Measurements from ENCODE around the gene ARHGEF7.
"Not testable (repeated sequence)": the region's sequence is repeated elsewhere in the genome, so short reads cannot be mapped to it uniquely, and the experiment has no call there.

The ARHGEF7 gene

DNA sequence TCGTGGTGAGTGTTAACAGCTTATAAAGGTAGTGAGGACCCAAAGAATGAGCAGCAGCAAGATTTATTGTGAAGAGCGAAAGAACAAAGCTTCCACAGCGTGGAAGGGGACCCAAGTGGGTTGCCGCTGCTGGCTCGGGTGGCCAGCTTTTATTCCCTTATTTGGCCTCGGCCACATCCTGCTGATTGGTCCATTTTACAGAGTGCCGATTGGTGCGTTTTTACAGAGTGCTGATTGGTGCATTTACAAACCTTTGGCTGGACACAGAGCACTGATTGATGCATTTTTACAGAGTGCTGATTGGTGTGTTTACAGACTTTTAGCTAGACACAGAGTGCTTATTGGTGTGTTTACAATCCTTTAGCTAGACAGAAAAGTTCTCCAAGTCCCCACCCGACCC, 74.4 kb downstream of the ARHGEF7 start:
- DNase-seq, result not testable (repeated sequence)

DNA sequence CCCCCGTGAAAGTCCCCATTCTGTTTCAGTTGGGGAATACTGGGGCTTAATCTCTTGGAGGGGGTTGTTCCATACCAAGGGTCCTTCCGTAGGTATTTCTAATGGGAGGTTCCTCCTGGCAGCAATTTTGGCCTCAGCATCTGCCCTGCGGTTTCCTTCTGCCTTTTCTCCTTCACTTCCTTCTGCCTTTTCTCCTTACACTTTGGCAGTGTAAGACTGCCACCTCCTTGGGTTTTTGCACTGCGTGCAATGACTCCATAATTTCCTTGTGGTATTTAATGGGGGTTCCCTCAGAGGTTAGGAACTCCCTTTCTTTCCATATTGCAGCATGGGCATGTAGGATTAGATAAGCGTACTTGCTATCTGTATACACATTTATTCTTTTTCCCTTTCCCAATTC, 78.1 kb downstream of the ARHGEF7 start:
- DNase-seq, result not testable (repeated sequence)

DNA sequence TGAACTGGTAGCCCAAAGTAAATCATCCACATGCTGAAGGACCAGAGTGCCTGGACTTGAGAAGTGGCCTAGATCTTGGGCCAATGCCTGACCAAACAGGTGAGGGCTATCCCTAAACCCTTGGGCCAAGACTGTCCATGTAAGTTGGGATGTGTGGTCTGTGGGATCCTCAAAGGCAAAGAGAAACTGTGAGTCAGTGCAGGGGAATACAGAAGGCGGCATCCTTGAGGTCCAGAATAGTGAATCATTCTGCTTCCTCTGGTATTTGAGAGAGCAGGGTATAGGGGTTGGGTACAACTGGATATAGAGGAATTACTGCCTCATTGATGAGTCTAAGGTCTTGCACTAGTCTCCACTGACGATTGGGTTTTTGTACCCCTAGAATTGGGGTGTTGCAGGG, 79.5 kb downstream of the ARHGEF7 start:
- not testable (repeated sequence) for DNase-seq

DNA sequence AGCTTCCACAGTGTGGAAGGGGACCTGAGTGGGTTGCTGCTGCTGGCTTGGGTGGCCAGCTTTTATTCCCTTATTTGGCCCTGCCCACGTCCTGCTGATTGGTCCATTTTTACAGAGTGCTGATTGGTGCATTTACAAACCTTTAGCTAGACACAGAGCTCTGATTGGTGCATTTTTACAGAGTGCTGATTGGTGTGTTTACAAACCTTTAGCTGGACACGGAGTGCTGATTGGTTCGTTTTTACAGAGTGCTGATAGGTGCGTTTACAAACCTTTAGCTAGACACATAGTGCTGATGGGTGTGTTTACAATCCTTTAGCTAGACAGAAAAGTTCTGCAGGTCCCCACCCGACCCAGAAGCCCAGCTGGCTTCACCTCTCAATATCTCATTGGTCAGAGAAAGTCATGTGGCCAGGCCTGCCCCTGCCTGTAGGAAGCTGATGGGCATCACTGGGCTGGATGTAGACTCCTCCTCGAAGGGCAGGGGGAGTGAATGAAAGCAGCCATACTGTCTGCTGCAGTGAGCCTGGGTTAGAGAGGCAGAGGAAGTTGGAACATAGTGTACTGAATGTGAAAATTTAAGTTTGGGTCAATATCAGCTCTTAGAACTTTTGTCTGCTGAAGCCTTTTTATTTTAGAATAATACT, 83.7 kb downstream of the ARHGEF7 start:
- DNase-seq, result not testable (repeated sequence)

DNA sequence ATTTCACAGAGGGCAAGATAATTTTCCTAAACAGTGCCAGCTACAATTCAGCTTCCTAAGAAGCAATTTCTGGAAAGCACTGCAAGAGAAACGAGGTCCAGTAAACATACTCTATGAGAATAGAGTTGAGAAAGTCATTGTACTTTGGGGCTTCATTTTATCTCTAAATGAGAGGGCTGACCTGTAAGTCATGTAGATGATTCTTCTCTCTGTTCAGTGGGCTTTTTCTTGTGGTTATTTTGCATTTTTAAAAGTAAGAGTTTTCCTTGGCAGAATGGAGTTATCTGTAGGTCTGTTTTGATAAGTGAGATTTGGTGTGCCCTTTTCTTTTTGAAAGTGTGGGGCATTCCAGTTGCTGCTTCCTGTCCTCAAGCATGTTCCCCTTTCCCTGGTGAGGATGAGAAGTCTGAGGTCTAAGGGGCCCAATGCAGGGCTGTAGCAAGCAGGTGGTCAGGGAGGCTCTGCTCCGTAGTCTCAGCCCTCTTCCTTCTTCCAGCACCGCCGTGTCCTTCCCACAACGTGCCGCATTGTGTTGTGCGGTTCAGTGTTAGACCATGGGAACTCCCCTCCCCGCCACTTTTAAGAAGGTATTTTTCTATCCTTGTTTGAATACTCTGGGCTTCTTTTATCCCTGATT, 86.3 kb downstream of the ARHGEF7 start:
- DNase-seq, result no peak

DNA sequence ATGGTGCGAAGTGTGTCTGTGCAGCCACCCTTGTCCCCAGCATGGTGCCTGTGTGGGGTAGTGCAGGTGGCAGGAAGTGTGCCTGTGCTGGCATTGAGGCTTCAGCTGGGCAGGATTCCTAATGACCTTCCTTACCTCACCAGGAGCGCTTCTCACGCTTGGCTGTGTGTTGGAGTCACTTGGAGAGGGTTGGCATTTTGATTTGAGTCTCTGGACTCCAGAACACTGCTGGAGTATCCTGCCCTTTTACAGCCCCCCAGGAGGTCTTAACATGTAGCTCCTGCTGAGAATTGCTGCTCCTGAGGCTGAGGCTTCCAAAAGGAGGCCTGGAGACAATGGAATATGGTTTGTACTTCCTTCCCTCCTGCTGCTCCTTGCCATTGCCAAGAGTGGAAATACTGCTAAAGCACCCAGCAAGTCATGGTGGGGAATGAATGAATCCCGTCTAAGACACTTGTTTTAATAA, 87.1 kb downstream of the ARHGEF7 start:
- DNase-seq, result no peak

DNA sequence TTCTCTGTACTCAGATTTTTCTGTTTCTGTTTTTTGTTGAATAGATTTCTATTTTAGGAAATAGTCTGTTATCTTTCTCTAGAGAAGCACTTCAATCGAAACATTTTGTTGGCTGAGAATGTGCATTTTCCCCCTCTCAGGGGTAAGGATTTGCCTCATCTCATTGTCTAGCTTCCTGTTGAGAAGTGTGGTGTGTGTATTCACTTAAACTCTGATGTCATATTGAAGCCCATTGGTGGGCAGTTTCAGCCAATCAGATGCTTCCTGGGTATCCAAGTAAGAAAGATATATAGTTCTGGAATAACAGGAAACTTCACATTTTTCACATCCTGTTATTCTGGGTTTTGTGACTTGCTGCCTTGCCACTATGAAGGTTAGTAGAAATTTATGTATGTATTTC, 87.6 kb downstream of the ARHGEF7 start:
- peak in 5 of 51 donors; percentile 22 to 33 (median 27) for DNase-seq

DNA sequence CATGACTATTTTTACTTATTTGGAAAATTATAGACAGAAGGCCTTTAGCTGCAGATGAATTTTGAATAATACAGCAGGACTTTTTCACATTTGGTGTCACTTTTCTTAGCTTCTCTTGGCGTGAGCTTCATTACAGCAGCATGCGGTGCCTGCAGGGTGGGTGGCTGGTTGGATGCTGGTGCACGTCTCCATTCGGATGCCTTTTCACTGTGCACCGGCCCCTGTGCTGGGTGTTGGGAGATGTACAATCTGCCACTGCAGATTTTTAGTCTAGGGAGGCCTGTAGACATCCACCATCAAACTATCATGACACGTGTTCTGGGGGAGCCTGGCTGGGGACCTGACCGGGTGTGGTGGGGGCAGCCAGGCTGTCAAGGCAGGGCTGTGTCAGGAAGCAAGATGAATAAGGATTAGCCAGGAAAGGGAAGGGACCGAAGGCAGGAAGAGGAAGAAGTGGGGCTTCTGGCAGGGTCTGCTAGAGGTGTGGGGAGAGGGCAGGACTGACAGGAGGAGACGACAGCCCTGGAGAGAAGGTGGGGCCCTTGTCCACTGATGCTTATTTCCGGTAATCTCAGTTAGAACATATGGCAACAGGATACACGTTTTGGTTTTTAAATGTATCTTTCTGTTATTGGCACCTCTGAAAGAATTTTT, 88.8 kb downstream of the ARHGEF7 start:
- DNase-seq, result no peak

DNA sequence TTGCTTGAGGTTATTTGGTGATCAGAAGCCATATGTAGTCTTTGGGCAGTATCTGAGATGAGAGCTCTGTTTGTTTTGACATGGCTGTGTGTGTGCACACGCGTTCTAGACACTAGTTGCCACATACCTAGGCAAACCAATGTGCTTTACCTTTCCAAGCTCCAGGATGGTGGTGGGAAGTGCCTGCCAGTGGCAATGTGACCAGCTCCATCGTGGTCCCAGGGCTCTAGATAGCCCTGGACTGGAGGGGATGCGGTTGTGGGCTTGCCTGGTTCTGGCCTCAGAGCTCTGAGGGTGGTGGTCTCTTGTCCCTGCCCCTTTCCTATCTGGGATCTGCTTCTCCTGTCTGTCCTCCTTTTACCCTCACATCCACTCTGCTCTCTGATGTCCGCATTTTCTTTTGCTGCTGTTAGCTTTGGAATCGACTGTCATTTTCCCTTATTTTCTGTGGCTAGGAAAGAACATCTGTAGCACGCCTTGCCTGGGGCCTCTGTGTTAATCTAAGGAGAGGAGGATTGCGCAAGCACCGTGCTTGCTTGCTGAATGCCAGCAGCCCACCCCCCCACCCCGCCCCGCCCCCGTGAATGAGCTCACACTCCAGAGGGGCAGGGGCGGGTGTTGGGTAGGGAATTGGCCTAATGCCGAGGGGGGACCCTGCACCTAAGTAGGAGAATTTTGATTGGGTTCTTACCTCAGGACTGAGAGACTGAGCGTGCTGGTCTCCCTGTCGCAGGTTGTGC, 89.5 kb downstream of the ARHGEF7 start:
- DNase-seq, result peak in 2 of 51 donors; percentile 40 to 59

DNA sequence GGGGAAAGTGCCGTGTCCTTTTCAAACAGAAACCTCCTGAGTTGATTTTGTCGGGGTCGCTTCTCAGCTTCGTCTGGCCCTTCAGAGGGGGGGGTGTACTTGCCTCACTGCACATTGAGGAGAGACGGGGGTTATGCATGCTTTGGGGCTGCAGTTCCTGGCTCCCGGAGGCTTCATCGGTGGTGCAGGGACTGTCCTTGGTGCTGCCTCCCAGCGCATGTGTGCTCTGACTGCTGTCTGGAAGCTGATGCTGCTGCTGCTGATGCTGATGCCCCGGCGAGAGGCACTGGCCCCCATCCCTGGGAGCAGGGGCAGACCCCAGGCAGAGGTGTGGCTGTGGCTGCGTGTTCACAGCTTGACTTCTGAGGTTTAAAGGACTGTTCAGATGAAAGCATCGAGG, 91.0 kb downstream of the ARHGEF7 start:
- peak in 2 of 51 donors; percentile 16 to 33 for DNase-seq

DNA sequence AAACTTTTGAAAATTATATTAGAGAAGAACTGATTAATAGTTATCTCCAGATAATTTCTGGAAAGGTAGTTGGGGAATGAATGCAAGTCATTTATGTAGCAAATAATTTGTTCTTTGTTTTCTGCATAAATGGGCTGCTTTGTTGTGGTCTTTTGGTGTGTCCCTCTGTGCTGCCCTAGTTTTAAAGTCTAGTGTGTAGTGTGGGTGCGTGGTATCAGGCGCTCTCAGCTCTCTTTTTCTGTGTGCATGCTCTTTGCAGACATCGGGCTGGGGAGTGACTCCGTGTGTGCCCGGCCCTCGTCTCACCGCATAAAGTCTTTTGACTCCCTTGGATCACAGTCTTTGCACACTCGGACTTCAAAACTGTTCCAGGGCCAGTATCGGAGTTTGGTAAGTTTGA, 94.5 kb downstream of the ARHGEF7 start:
- DNase-seq, result peak in 11 of 51 donors; percentile 31 to 67 (median 55)

DNA sequence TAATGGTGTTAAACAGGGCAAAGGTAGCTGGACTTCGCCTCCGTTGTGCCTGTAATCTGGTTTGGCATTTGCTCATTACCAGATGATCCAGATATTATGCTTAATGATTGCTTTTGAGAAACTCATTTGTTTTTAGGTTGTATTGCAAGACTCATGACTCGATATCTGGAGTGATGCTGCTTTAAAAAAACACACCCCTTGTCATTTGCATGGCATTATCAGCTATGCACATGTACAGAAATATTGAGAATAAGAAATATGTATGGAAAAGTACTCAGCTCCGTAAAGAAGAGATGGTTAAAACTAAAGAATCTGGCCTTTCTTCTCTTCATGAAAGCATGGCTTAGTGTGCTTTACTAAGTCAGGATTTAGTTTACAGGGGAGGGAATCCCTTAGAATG, 95.0 kb downstream of the ARHGEF7 start:
- no peak for DNase-seq

DNA sequence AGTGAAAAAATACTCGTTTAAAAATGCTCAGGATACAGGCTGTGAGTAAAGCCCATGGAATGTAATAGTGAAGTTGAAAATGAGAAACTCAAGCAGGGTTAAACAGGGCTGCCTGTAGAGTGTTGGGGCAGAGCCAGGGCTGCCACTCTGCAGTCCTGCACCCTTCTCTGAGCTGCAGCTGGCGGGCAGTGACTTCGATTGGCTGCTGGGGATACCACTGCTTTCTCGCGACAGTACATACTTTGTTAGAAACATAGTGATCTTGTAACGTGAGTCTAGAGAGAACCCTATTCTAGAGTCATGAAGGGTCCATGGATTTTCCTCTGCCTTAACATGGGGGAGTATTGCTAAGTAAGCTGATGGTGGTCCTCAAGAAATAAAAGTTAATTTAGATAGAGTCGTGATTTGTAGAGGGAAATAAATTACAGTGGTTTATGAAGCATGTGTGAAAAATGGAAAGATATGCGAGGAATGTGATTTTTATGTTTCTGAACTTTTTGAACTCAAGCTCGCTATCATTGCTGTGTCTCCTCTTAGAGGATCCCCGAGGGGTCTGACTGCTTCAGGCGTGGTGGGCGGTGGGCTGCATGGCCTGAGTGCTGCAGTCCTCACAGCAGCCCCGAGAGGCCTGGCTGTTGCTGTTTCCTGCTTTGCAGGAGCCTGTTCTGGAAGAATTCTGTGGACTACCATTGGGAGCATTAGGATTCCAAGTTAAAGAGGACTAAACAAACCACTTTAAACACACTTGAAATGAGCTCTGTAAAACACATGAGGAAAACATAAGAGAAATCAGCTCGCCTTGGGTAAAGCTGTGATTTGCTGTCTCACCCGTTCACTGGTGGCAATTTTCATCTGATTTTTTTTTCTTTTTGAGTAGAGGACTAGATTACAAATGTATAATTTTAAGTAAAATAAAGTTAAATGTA, 95.7 kb downstream of the ARHGEF7 start:
- DNase-seq, result peak in 26 of 51 donors; percentile 20 to 78 (median 62)

DNA sequence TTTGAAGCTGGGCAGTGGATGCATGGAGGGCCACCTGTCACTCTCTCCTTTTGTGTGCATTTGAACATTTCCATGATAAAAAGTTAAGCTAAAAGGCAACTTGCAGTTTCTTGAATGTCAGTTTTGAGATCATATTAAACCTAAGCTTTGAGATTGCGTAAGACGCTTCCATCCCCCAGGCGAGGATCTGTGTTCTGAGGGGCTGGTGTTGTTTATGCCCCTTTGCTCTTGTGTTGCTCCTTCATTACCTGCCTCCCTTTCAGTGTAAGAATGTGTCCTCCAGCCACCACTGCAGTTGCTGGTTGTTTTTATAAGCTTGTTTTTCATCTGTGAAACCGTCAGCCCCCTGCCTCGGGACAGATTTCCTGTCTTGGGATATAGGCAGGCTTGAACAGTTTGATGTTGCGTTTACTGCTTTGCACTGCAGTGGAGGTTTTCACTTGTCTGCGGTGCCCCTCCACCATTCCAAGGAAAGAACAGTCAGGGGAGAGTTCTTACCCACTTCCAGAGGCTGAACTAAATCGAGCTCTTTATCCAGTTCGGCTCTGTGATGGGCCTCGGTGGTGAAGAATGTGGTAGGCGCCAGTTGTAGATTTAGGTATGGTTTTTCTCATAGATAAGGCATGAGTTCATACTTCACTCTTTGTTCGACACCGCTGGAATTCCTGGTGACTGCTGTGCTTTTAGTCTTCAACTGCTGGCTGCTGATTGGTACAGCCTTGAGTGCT, 96.8 kb downstream of the ARHGEF7 start:
- DNase-seq, result no peak

DNA sequence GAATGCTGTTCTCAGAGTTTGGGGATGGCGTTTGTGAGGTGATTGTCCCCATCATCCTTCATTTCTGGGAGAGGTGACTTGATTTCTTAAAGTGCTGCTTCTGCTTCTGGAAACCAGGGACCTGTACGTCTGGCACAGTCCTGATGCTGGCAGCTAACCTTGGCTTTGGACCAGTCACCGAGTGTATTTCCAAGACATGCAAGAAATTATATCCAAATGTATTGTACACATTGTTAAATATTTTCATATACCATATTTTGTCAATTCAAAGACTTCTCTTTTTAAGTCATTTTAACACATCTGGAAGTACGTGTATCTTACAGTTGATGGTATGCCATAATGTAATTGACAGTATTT, 97.4 kb downstream of the ARHGEF7 start:
- no peak for DNase-seq

DNA sequence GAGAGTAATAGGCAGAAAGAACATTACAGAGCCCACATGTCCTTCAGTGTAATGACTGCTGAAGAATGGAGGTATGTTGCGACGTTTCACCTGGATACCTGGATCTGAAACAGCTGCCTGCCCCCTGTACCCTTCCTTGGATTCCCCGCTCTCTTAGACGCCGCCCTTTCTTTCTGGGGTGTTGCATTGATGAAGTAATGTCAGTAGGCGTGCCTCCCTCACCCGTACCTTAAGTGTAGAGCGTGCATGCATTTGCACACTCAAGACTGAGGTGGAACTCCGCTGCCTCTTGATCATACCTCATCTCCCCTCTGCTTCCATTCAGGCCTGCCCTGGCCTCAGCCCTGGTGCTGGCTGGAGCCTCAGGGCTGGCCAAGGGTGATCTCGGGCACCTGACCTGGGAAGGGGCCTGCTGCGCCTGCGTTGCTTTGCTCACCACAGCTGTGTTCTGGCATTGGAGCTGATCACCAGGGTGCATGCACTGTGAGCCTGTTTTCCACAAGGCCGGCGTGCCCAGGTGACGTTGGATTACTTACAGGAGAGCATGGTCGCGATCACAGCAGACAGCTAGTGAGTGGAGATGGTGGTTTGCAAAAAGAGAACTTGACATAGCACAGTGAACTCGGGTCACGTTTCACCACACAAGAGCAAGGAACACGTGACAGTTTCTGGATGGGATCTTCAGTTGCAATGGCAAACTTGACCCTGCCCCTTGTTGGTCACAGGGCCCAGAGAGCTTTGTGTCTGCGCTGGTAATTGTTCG, 99.0 kb downstream of the ARHGEF7 start:
- no peak for DNase-seq

DNA sequence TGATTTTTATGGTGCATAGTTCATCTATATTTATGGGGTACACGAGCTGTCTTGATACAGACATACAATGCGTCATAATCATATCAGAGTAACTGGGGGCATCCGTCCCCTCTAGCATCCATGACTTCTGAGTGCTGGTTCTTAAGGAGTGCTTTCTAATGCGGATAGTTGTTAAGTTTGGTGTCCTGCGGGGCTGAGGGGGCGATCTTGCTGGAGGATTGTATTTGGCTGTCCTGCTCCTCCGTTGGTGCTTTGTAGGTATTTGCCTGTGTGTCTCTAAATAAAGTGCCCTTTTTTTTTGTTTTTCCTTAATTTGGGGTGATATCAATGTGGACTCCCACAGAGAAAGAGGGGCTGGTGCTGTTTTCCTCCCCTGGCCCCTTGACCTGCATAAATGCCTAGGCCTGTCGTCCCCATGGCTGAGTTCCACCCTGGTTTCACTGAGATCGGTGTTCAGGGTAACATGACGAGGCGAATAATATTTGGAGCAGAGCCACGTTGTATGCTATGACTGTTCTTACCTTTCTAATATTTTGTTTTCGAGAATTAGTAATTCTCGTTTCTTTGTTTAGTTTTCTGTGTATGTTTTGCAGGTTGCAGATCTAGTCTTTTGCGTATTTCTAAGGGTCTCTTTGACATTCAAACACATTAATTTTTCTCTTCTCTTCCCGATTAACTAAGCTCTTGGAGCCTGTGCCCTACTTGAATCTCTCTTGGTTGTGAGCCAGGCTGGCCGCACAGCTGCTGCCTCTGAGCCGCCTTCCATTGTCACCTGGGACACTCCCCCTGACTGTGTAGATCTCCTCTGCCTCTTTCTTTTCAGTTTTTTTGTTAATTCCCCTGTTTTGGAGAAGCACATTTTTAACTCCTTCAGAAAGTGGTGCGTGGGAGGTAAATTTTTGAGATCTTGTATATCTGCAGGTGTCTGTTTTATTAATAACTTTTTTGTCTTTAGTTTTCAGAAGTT, 100.3 kb downstream of the ARHGEF7 start:
- peak in 1 of 51 donors; percentile 48 for DNase-seq

Measured in hypothalamus (tissue), 51 donors.